ENCODE data around the gene MGRN1. TPM values are rescaled to one million over a fixed set of nuclear protein-coding genes. Genes with fewer than 3 reads are reported as not detected.

MGRN1 gene
- total and polyA plus RNA-seq, 2 donors (not counting 3 experiments of a cell fraction or from before 2014, with no cell fraction given) = 15.6 to 73.0 TPM

- peak within 1 kb of the TSS; percentile 87 for H2AFZ ChIP-seq (ENCODE audit: low read depth, low read length)
- peak within 1 kb of the TSS; percentile 72 for H3K4me2 ChIP-seq (ENCODE audit: insufficient read depth, low read length)
- intact Hi-C loops (cut with micrococcal nuclease) (loop anchor here (1.0 to 2.0 kb wide), 3 partner anchors 41 to 263 kb away; partner anchors contain the start of genes ANKS3, DNAAF8 and MGRN1), dilution Hi-C loops (cut with MboI; ENCODE audit: extremely low pct_ligation_motif_present, low sequenced_read_pairs) (no loop called here)
- no peaks in the 10 kb centered on the region for H3K79me2 ChIP-seq (ENCODE audit: control insufficient read depth, insufficient read depth, low read length)
- H3K4me1 ChIP-seq (ENCODE audit: control insufficient read depth, extremely low read depth, insufficient read depth, low read length) = peaks cover 4% of the 10 kb centered on the region
- H3K9me3 ChIP-seq (replicated peaks; ENCODE audit: control insufficient read depth, insufficient read depth, low read length) = no peaks in the 10 kb centered on the region
- DNase-seq (ENCODE audit: low read depth, low spot score) (peak; percentile 98), FAIRE-seq (peak; percentile 94)
- peak within 1 kb of the TSS; percentile 66 to 93 (median 79) for H3K4me3 ChIP-seq (replicated peaks in 1 of 3; ENCODE audit: insufficient read depth in 1 of 3, low read depth in 1 of 3, low read length in 3 of 3)
- H3K9ac ChIP-seq (replicated peaks; ENCODE audit: extremely low read depth, insufficient read depth, low read length) = peak within 1 kb of the TSS; percentile 78
- no peaks in the 10 kb centered on the region for H3K9me1 ChIP-seq (replicated peaks; ENCODE audit: control insufficient read depth, extremely low read depth, insufficient read depth, low read length)
- H3K27ac ChIP-seq (ENCODE audit: insufficient read depth, low read depth, low read length) = peak within 1 kb of the TSS; percentile 32
- H3K36me3 ChIP-seq (ENCODE audit: control insufficient read depth in 2 of 2, extremely low read depth in 1 of 2, insufficient read depth in 2 of 2, low read length in 2 of 2) = peaks cover 0 to 24% of the 10 kb centered on the region in 2 experiments
- TF ChIP-seq GATA2 (IDR thresholded peaks at IDR 0.05; ENCODE audit: insufficient read depth, insufficient read length, low read depth, low read length) = no peak
- TF ChIP-seq POLR2AphosphoS5 (IDR thresholded peaks at IDR 0.05; ENCODE audit: insufficient read depth, low read depth, low read length) = peak; percentile 79
- TF ChIP-seq POLR2A (IDR thresholded peaks at IDR 0.05; ENCODE audit: low read depth, low read length) = peak; percentile 78
- TF ChIP-seq CTCF (IDR thresholded peaks at IDR 0.05; ENCODE audit: extremely low read depth in 1 of 2, insufficient read depth in 1 of 2, low read depth in 1 of 2, low read length in 2 of 2) = peak in 1 of 2 donors; percentile 19
- TSS peak; percentile 17 for BruUV-seq (replicated peaks)
- ChIA-PET CTCF (no interaction called here), POLR2A (no interaction called here)
- H4K20me1 ChIP-seq (replicated peaks; ENCODE audit: control insufficient read depth, extremely low read depth, insufficient read depth, low read length) = no peaks in the 10 kb centered on the region
- no peaks in the 10 kb centered on the region for H3K27me3 ChIP-seq (ENCODE audit: control insufficient read depth in 2 of 2, insufficient read depth in 2 of 2, low read length in 2 of 2)
Observed at GRCh38 chr16:4693296-4693955, 68.8 kb downstream of the MGRN1 start, which contains the start of gene NUDT16L1. Gene NUDT16L1 (plus strand): TSS chr16:4693562. CDS start chr16:4693727, 165 bp downstream.

Data from endothelial cell of umbilical vein (primary cell).